Measurements from ENCODE around the gene VKORC1. TPM values are rescaled to one million over a fixed set of nuclear protein-coding genes. Genes with fewer than 3 reads are reported as not detected.
"Not testable (repeated sequence)": the region's sequence is repeated elsewhere in the genome, so short reads cannot be mapped to it uniquely, and the experiment has no call there.

Gene VKORC1
- 65.0 TPM for total RNA-seq

GRCh38 chr16:31094424-31095120 is at the start of gene VKORC1:
Gene VKORC1 (minus strand): TSS chr16:31094797. CDS start chr16:31094729, 68 bp downstream.
- ATAC-seq, result peak; percentile 97
- intact Hi-C loops (cut with DNase I), result loop anchor here (10.0 kb wide), 1 partner anchor 110 kb away; the partner anchor contains the start of gene HSD3B7
- DNase-seq (ENCODE audit: low spot score), result peak; percentile 95

- intact Hi-C loops (cut with DNase I), result no loop called here
- no peak for DNase-seq (ENCODE audit: low spot score)
- no peak for ATAC-seq
These were observed 49.1 kb upstream of the VKORC1 start for GRCh38 chr16:31143694-31144148.

DNA sequence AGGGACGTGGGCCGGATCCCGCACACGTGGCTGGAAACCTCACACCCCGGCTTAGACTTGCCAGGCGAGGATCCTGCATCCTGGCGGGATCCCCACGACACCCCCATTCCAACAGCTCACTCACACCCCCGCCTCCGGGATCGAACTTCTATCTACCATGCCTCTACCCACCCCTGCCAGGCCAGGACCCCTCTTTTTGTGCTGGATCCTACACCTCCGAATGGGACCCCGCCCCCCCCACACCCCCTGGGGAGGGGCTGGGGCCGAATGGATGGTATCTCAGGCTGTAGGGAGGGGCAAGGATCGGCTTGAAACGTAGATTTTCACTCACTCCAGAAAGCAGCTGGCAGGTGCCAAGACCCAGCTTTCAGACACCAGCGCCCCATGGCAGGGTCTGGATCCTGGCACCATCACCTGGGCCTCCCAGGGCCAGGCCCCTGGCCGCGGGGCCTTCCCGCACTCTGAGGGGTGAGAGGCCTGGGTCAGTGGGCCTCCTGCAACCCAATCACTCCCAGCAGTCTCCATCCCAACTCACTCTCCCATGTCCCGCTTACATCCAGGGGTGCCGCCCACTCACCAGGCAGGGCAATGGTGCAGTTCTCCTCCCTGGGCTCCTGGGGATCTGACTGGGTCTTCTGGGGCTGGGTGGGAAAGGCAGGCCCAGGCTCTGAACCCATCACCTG is 48.6 kb upstream of the VKORC1 start:
- intact Hi-C loops (cut with DNase I), result no loop called here
- DNase-seq (ENCODE audit: low spot score) (peak; percentile 75), ATAC-seq (no peak)

DNA sequence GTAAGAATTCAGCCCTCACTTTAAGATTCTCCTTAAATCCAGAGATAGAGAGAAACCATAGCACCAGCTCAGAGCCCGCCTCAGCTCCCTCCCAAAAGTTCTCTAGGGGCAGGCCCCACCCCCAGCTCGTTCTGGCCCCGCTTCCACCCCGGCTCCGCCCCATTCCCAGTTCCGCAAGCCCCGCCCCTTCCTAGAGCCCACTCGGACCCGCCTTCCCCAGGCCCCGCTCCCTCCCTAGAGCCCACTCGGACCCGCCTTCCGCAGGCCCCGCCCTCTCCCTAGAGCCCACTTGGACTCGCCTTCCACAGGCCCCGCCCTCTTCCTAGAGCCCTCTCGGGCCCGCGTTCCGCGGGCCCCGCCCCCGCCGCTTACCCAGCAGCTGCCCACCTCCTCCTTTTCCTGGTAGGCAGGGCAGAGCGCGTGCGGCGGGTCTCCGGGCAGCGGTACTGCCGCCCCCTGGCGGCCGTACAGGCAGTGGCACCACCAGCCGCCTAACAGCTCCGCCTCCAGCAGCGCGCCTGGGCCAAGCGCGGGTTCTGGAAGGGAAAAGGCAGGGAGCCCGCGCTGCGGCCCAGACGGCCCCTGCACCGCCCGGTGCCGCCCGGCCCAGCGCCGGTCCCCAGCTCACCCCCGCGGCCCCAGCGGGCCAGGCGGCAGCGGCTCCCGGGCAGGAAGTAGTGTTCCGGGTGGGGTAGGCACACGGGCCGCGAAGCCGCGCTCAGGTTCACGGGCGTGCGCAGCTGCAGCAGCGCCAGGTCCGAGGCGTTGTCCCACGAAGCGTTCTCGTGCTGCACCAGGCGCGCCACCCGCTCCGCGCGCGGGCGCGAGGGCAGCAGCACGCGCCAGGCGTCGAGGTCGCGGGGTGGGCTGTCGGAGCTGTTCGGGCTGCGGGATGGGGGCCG is 47.8 kb upstream of the VKORC1 start:
- peak; percentile 100 for DNase-seq (ENCODE audit: low spot score)
- ATAC-seq, result peak; percentile 99
- intact Hi-C loops (cut with DNase I), result no loop called here

DNA sequence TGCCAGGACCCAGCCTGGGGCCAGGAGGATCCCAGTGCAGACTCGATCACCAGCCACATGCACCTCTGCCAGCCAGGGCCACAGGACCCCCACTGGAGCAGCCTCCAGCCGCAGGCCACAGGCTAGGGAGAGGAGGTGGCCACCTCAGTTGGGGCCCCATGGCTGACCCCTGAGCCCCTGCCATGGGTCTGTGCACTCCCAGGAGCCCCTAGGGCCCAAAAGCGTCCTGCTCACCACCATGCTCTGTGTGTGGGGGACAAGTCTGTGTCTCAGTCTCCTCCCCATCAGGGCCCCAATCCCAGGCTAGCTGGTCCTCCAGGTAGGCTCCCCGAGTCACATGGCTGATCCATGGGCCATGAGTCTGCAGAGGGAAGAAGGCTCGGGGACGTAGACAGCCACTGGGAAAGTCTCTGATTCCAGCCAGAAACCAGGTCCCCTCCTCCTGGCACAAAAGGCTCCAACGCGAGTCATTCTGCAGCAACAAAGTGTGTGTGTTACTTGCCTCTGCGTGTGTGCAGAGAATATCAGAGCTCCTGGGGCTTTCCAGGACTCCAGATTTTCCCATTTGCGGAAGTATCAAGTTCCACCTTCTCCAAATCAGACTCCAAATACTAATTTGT is 47.0 kb upstream of the VKORC1 start:
- DNase-seq (ENCODE audit: low spot score), result no peak
- peak; percentile 27 for ATAC-seq
- intact Hi-C loops (cut with DNase I), result no loop called here

DNA sequence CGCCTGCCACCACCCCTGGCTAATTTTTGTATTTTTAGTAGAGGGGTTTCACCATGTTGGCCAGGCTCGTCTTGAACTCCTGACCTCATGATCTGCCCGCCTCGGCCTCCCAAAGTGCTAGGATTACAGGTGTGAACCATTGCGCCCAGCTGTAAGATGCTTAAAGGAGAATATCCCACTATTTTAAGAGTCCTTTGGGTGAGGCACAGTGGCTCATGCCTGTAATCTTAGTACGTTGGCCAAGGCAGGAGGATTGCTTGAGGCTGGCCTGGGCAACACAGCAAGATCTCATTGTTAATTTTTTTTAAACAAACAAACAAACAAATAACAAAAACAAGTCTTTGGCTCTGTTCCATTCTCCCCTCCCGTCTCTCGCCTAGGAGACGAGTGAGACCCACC is 46.5 kb upstream of the VKORC1 start:
- ATAC-seq; intact Hi-C loops (cut with DNase I); DNase-seq (ENCODE audit: low spot score): not testable (repeated sequence)

DNA sequence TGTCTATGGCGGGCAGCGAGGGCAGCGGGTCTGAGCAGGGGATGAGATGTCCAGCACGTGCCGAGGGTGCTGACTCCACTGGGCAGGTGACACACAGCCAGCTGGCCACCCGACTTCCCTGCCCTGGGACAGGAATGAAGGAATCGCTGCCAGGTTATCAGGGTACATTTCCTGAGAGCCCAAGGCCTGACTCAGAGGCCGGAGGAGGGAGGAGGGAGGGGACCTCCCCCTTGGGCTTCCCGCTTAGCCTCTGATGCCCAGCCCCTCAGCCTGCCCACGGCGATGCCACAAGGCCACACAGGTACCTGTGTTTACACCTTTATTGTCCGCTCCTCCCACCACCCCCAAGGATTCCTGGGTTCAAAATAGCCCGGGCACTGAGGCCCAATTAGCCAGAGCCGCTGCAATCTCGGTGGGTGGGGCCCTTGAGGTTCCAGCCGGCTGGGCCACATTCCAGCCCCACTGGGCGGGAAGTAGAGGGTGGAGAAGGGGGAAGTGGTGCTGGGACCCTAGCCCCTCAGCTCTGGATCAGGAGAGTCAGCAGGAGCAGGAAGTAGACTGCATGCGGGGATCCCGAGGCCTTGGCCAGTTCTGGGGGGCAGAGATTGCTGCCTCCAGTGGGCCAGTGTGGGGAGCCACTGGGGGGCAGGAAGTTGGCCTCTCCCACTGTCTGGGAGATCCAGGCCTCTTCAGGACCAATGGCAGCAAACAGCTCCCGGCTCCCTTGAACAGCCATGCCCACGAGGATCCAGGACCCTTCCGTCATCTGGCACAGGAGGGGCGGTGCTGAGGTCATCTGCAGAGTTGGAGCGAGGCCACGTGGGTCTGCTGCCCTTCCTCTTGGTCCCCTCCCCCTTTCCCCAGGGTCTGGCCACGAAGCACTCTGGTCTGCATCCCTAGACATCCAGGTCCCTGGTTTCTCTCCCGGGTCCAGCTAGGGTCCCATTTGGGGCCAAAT is 44.3 kb upstream of the VKORC1 start:
- intact Hi-C loops (cut with DNase I), result no loop called here
- ATAC-seq (no peak), DNase-seq (ENCODE audit: low spot score) (no peak)

DNA sequence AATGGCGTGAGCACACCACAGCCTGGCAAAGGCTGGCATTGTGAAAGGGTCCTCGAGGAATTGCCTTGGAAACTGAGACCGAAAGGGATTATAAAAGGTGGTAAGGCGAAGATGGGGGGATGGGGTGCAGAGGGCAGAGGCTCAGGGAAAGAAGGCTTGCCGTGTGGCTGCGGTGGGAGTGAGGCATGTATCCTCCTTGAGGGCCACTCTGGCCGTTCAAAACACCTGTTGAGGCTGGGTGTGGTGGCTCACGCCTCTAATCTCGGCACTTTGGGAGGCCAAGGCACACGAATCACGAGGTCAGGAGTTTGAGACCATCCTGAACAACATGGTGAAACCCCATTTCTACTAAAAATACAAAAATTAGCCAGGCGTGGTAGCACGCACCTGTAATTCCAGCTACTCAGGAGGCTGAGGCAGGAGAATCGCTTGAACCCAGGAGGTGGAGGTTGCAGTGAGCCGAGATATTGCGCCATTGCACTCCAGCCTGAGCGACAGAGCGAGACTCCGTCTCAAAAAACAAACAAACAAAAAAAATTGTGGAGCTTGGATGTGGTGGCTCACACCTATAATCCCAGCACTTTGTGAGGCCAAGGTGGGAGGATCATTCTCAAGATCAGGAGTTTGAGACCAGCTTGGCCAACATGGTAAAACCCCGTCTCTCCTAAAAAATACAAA is 42.4 kb upstream of the VKORC1 start:
- ATAC-seq; DNase-seq (ENCODE audit: low spot score); intact Hi-C loops (cut with DNase I): not testable (repeated sequence)

DNA sequence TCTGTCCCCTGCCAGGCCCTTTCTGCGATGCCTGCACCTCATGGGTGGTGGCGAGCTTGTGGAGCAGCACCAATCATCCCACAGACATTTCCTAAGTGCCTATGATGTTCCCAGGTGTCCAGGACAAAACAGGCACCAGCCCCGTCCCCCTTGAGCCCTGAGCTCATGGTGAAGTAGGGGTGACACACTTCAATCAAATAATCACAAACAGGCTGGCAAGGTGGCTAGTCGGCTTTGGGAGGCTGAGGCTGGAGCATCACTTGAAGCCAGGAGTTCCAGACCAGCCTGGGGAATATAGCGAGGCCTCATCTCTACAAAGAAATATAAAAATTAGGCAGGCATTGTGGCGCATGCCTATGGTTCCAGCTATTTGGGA is 41.7 kb upstream of the VKORC1 start:
- intact Hi-C loops (cut with DNase I), result no loop called here
- ATAC-seq (no peak), DNase-seq (ENCODE audit: low spot score) (no peak)

DNA sequence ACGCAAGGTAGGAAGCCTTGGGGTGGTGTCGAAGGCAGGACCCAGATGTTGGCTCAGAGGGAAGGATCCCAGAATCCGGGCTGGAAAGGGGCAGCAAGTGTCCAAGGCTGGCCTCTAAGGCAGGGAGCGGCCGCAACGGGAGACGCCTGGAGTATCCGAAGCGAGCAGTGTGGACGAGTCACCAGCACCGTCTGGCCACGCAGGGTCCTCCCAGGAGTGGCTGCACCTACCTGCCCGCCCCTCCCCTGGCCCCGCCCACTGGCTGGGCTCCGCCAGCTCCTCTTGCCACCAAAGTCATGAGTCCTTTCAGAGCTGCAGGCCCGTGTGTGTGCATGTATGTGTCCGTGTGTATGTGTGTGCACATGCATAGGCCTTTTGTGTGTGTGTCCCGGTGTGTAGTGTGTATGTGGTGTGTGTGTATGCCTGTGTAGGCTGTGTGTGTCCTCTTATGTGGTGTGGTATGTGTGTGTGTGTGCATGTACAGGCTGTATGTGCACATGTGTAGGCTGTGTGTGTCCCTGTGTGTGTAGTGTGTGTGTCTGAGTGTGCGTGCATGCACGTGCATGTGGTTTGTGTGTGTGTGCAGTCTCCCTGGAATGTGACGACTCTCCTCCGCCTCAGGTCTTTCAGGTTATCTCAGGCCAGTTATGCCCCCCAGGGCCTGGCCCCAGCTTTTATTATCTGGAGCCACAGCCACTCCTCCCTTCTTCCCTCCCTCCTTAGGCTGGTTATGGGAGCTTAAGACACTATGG is 41.1 kb upstream of the VKORC1 start, which contains the start of gene PRSS8:
TSS of gene PRSS8 (minus strand) at position 193 of the 752 bp plus-strand sequence. CDS start 229 bp downstream, outside the sequence.
- intact Hi-C loops (cut with DNase I), result no loop called here
- no peak for ATAC-seq

DNA sequence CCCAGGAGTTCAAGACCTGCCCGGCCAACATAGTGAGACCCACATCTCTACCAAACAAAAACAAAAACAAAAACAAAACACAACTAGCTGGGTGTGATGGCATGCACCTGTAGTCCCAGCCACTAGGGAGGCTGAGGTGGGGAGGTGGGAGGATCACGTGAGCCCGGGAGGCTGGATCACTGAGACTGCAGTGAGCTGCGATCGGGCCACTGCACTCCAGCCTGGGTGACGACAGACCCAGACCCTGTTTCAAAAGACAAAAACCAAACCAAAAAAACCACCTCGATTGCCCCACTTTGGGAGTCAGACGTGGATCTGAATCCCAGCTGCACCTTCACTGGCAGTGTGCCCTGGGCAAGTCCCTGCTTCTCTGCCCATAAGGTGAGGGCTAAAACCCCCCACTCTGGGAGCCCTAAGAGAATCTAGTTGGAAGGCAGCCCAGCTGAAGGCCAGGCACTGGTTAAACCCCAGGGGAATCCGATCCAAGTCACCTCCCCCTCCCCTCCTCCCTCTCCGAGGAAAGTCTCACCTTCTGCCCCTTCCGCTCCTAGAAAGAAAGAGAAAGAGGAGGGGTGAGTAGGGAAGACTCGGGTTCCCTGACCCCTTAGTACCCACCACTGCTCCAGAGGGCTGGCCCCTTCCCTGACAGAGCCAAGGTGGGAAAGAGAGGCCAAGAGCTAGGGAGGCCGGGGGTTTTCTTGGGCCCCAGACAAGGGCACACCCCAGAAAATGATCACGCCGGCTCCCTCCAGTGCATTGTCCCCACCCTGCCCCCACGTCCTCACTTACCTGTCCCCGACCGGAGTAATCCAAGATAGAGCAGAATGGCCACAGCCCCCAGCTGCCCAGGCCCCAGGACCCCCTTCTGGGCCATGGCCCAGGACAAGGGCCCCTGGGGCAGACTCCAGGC is 40.3 kb upstream of the VKORC1 start:
- intact Hi-C loops (cut with DNase I), result no loop called here
- ATAC-seq, result no peak

More for the DNA sequence above, 41.1 kb upstream of the VKORC1 start, which contains the start of gene PRSS8:
- DNase-seq (ENCODE audit: low spot score), result no peak

GRCh38 chr16:31134091-31134571 is 39.5 kb upstream of the VKORC1 start:
- DNase-seq (ENCODE audit: low spot score), result no peak
- no peak for ATAC-seq
- intact Hi-C loops (cut with DNase I), result no loop called here

More for the DNA sequence above, 40.3 kb upstream of the VKORC1 start:
- DNase-seq (ENCODE audit: low spot score), result no peak

DNA sequence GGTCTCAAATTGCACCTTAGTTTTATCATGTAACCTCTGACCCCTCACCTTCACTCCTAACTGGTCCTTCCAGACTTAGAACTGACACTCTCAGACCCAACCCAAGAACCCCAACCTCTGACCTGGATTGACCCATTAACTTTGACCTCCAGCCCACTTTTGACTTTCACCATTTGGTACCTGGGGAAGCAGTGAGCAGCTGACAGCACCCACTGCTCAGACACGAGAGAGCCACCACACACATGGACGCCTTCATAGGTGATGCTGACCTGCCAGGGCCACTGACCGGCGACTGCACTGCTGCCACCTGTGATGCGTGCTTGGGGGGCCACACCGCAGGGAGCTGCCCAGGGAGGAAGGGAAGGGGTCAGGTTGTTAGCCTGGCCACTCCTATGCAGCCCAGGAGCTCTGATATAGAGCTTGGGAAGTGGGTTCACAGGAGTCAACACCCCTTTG is 38.5 kb upstream of the VKORC1 start:
- intact Hi-C loops (cut with DNase I), result no loop called here
- no peak for DNase-seq (ENCODE audit: low spot score)
- no peak for ATAC-seq

- intact Hi-C loops (cut with DNase I), result no loop called here
- ATAC-seq, result no peak
- DNase-seq (ENCODE audit: low spot score), result no peak
These were observed 37.8 kb upstream of the VKORC1 start for GRCh38 chr16:31132303-31132979.

- intact Hi-C loops (cut with DNase I), result no loop called here
- no peak for DNase-seq (ENCODE audit: low spot score)
- no peak for ATAC-seq
These were observed 37.3 kb upstream of the VKORC1 start for GRCh38 chr16:31131841-31132271.
